SK-N-SH treated with all-trans-retinoic acid at 6 μM for 48 hours (cell line): ENCODE measurements around the gene TNKS2.

Source experiments
- ATAC-seq: fragments of 200-7000 bp; cut with Tn5 transposase; 3 replicates; pipeline ENCODE4 v1.9.1; 2020; ENCODE audit warnings: mild to moderate bottlenecking, moderate library complexity
- ARNTL ChIP-seq: fragments of 450-650 bp; formaldehyde crosslinking; IDR thresholded peaks from 2 replicates; pipeline ENCODE4 v1.5.0; 2020; ENCODE audit warnings: low read depth, mild to moderate bottlenecking, moderate library complexity, borderline replicate concordance
- BACH2 ChIP-seq: fragments of 250-450 bp; sonication (Bioruptor Pico); IDR thresholded peaks from 2 replicates; pipeline ENCODE4 v1.9.0; 2021; ENCODE audit warnings: mild to moderate bottlenecking, borderline replicate concordance
- CSDC2 ChIP-seq: fragments of 250-450 bp; sonication (Bioruptor Pico); IDR thresholded peaks from 2 replicates; pipeline ENCODE4 v1.5.0; 2020; ENCODE audit warnings: mild to moderate bottlenecking, moderate library complexity
- ESRRG ChIP-seq: fragments of 250-450 bp; sonication (Bioruptor Pico); IDR thresholded peaks from 2 replicates; pipeline ENCODE4 v1.6.1; 2021; ENCODE audit warnings: mild to moderate bottlenecking
- GLIS3 ChIP-seq: fragments of 250-450 bp; sonication (Bioruptor Pico); IDR thresholded peaks from 2 replicates; pipeline ENCODE4 v1.5.0; 2020; ENCODE audit warnings: mild to moderate bottlenecking, moderate library complexity
- OSR1 ChIP-seq: fragments of 250-450 bp; sonication (Bioruptor Pico); IDR thresholded peaks from 2 replicates; pipeline ENCODE4 v1.8.0; 2022; ENCODE audit warnings: moderate library complexity, mild to moderate bottlenecking, inconsistent platforms
- PPARA ChIP-seq: fragments of 250-450 bp; sonication (Bioruptor Pico); IDR thresholded peaks from 2 replicates; pipeline ENCODE4 v1.5.0; 2020; ENCODE audit warnings: mild to moderate bottlenecking, borderline replicate concordance
- RARB ChIP-seq: fragments of 250-450 bp; sonication (Bioruptor Pico); IDR thresholded peaks from 2 replicates; pipeline ENCODE4 v1.8.0; 2021; ENCODE audit warnings: mild to moderate bottlenecking, moderate library complexity
- SNAI2 ChIP-seq: fragments of 250-450 bp; sonication (Bioruptor Pico); IDR thresholded peaks from 2 replicates; pipeline ENCODE4 v1.5.0; 2020; ENCODE audit warnings: mild to moderate bottlenecking, moderate library complexity
- TCF4 ChIP-seq: fragments of 250-450 bp; sonication (Bioruptor Pico); IDR thresholded peaks from 2 replicates; pipeline ENCODE4 v1.8.0; 2021; ENCODE audit warnings: mild to moderate bottlenecking, moderate library complexity, borderline replicate concordance
- TOX ChIP-seq: fragments of 250-450 bp; sonication (Bioruptor Pico); IDR thresholded peaks from 2 replicates; pipeline ENCODE4 v1.8.0; 2021; ENCODE audit warnings: mild to moderate bottlenecking, moderate library complexity, borderline replicate concordance
- ZFP30 ChIP-seq: fragments of 450-650 bp; formaldehyde crosslinking; IDR thresholded peaks from 2 replicates; pipeline ENCODE4 v1.5.0; 2022; ENCODE audit warnings: mild to moderate bottlenecking, moderate library complexity
- ZNF565 ChIP-seq: fragments of 450-650 bp; formaldehyde crosslinking; conservative IDR thresholded peaks from 2 replicates; pipeline ENCODE4 v1.5.0; 2020; ENCODE audit warnings: low read depth, mild to moderate bottlenecking, moderate library complexity
- ZNF70 ChIP-seq: fragments of 450-650 bp; formaldehyde crosslinking; IDR thresholded peaks from 2 replicates; pipeline ENCODE4 v1.5.0; 2020; ENCODE audit warnings: mild to moderate bottlenecking, moderate library complexity
- ZNF8 ChIP-seq: fragments of 450-650 bp; formaldehyde crosslinking; IDR thresholded peaks from 2 replicates; pipeline ENCODE4 v1.5.0; 2020; ENCODE audit warnings: mild to moderate bottlenecking, moderate library complexity
- TF ChIP-seq, protein P1 (sequence below): fragments of 250-450 bp; sonication (Bioruptor Pico); IDR thresholded peaks from 2 replicates; pipeline ENCODE4 v1.5.0; 2020; ENCODE audit warnings: mild to moderate bottlenecking, moderate library complexity
- TF ChIP-seq, protein P2 (sequence below): fragments of 250-450 bp; sonication (Bioruptor Pico); IDR thresholded peaks from 2 replicates; pipeline ENCODE4 v1.5.1; 2020; ENCODE audit warnings: low read depth, mild to moderate bottlenecking, moderate library complexity
- TF ChIP-seq, protein P3 (sequence below): fragments of 250-450 bp; sonication (Bioruptor Pico); IDR thresholded peaks from 2 replicates; pipeline ENCODE4 v1.8.0; 2021; ENCODE audit warnings: low read depth, mild to moderate bottlenecking, moderate library complexity, borderline replicate concordance
- TF ChIP-seq, protein P4 (sequence below): fragments of 250-450 bp; sonication (Bioruptor Pico); IDR thresholded peaks from 2 replicates; pipeline ENCODE4 v1.8.0; 2020; ENCODE audit warnings: mild to moderate bottlenecking, moderate library complexity, borderline replicate concordance

The TNKS2 gene

DNA sequence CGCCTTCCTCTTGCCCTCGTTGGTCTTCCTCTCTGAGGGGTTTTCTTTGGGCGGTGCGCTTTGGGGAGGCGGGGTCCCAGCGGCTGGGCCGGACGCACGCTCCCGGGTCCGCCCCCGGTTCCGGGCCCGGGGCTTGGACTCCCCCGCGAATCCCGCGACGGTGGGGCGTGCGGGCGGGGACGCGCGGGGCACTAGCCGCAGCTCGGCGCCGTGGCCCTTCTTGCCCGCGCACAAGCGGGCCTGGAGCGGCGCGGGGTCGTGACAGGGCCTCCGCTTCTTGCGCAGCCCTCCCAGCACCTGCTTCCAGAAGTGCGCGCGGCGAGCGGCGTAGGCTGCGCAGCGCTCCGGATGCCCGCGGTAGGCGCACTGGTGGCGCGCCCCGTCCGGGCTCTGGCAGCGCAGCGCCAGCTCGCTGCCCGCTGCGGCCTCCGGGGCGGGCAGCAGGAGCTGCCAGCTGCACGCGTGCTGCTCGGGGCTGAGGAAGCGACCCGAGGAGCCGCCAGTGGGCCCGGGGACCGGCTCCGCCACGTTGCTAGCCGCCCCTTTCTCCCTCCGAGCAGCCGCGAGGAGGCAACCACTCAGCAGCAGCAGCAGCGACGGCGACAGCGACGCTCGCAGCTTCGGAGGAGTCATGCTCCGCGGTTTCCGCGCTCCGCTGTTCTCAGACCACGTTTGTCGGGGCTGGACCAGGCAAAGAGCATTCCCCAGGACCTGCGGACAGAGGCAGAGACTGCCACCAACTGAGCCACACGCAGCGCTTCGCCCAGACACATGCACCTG is 110.3 kb downstream of the TNKS2 start:
- TF ChIP-seq, protein P1, sequence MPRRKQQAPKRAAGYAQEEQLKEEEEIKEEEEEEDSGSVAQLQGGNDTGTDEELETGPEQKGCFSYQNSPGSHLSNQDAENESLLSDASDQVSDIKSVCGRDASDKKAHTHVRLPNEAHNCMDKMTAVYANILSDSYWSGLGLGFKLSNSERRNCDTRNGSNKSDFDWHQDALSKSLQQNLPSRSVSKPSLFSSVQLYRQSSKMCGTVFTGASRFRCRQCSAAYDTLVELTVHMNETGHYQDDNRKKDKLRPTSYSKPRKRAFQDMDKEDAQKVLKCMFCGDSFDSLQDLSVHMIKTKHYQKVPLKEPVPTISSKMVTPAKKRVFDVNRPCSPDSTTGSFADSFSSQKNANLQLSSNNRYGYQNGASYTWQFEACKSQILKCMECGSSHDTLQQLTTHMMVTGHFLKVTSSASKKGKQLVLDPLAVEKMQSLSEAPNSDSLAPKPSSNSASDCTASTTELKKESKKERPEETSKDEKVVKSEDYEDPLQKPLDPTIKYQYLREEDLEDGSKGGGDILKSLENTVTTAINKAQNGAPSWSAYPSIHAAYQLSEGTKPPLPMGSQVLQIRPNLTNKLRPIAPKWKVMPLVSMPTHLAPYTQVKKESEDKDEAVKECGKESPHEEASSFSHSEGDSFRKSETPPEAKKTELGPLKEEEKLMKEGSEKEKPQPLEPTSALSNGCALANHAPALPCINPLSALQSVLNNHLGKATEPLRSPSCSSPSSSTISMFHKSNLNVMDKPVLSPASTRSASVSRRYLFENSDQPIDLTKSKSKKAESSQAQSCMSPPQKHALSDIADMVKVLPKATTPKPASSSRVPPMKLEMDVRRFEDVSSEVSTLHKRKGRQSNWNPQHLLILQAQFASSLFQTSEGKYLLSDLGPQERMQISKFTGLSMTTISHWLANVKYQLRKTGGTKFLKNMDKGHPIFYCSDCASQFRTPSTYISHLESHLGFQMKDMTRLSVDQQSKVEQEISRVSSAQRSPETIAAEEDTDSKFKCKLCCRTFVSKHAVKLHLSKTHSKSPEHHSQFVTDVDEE (CRISPR knock-in tag) = 0 out of 2 replicates have a peak, but pooled peaks have one; percentile 57
- TF ChIP-seq PPARA (CRISPR knock-in tag) (no peak), SNAI2 (CRISPR knock-in tag) (0 out of 2 replicates have a peak, but pooled peaks have one; percentile 29)
- ATAC-seq = peak; percentile 91

DNA sequence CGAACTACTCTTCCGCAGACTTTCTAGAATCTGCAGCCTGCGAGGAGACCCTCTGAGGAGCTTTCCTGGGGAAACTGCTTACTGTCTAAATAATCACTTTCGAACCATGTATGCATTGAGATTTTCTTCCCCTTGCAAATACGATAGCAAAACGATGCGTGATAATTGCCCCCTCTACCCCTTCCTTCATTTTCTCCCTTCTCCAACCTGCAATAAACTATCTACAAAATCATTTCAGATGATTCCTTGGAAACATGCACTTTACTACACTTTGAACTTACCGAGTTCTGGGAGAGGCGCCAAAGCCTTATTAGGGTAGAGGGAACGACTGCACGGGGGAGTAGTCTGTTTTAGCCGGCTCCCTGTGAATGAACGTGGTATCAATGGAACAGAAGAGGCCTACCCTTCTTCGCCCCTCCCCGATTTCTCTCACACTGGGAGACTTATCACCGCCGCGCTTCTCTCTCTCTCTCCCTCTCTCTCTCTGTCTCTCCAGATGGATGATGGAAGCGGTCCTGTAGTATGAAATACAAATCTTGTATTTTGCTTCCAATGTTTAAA is 111.0 kb downstream of the TNKS2 start, which contains the start of gene FGFBP3:
Gene FGFBP3 (minus strand): TSS at position 370 of the 561 bp plus-strand sequence. CDS start 517 bp downstream, outside the sequence.
- TF ChIP-seq, protein P2, sequence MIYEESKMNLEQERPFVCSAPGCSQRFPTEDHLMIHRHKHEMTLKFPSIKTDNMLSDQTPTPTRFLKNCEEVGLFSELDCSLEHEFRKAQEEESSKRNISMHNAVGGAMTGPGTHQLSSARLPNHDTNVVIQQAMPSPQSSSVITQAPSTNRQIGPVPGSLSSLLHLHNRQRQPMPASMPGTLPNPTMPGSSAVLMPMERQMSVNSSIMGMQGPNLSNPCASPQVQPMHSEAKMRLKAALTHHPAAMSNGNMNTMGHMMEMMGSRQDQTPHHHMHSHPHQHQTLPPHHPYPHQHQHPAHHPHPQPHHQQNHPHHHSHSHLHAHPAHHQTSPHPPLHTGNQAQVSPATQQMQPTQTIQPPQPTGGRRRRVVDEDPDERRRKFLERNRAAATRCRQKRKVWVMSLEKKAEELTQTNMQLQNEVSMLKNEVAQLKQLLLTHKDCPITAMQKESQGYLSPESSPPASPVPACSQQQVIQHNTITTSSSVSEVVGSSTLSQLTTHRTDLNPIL (CRISPR knock-in tag) = no peak
- TF ChIP-seq ESRRG (CRISPR knock-in tag) = no peak
- no peak for TF ChIP-seq ZNF70
- TF ChIP-seq PPARA (CRISPR knock-in tag) = no peak
- TF ChIP-seq ZNF8 (CRISPR knock-in tag) = no peak
- no peak for TF ChIP-seq TCF4
- TF ChIP-seq ZNF565 = no peak
- TF ChIP-seq, protein P3, sequence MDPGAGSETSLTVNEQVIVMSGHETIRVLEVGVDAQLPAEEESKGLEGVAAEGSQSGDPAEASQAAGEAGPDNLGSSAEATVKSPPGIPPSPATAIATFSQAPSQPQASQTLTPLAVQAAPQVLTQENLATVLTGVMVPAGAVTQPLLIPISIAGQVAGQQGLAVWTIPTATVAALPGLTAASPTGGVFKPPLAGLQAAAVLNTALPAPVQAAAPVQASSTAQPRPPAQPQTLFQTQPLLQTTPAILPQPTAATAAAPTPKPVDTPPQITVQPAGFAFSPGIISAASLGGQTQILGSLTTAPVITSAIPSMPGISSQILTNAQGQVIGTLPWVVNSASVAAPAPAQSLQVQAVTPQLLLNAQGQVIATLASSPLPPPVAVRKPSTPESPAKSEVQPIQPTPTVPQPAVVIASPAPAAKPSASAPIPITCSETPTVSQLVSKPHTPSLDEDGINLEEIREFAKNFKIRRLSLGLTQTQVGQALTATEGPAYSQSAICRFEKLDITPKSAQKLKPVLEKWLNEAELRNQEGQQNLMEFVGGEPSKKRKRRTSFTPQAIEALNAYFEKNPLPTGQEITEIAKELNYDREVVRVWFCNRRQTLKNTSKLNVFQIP (CRISPR knock-in tag) = no peak
- TF ChIP-seq RARB (CRISPR knock-in tag) = no peak
- no peak for TF ChIP-seq ZFP30
- TF ChIP-seq OSR1 = no peak
- TF ChIP-seq, all 23 proteins: peak for 0
- ATAC-seq = peak; percentile 67

DNA sequence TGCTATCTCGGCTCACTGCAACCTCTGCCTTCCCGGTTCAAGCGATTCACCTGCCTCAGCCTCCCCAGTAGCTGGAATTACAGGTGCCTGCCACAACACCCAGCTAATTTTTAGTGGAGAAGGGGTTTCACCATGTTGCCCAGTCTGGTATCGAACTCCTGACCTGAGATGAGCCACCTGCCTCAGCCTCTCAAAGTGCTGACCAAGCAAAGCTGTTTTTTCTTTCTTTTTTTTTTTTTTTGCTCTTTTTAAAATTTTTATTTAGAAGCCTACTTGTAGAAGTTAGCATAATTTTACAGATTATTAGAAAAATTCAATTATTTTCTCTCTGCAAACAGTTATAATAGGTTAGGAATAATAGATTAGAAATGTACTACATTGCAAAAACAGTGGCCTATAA is 112.2 kb downstream of the TNKS2 start:
- ATAC-seq = no peak
- TF ChIP-seq, protein P1 (CRISPR knock-in tag) = no peak
- TF ChIP-seq ARNTL (CRISPR knock-in tag) (no peak), CSDC2 (CRISPR knock-in tag) (no peak), ZNF565 (no peak), TOX (CRISPR knock-in tag) (no peak), GLIS3 (CRISPR knock-in tag) (no peak), ESRRG (CRISPR knock-in tag) (no peak), BACH2 (CRISPR knock-in tag) (no peak)
- TF ChIP-seq, protein P4, sequence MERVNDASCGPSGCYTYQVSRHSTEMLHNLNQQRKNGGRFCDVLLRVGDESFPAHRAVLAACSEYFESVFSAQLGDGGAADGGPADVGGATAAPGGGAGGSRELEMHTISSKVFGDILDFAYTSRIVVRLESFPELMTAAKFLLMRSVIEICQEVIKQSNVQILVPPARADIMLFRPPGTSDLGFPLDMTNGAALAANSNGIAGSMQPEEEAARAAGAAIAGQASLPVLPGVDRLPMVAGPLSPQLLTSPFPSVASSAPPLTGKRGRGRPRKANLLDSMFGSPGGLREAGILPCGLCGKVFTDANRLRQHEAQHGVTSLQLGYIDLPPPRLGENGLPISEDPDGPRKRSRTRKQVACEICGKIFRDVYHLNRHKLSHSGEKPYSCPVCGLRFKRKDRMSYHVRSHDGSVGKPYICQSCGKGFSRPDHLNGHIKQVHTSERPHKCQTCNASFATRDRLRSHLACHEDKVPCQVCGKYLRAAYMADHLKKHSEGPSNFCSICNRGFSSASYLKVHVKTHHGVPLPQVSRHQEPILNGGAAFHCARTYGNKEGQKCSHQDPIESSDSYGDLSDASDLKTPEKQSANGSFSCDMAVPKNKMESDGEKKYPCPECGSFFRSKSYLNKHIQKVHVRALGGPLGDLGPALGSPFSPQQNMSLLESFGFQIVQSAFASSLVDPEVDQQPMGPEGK (CRISPR knock-in tag) = no peak
- TF ChIP-seq, protein P2 (CRISPR knock-in tag) = no peak
